ENCODE measurements around the gene BBS7. TPM values are rescaled to one million over a fixed set of nuclear protein-coding genes. Genes with fewer than 3 reads are reported as not detected.
A peak's percentile ranks its signal among the peaks of the same experiment; 100 is the strongest.

BBS7 gene
- total RNA-seq, 1 experiment from 2014 or later, result 25.5 TPM

DNA sequence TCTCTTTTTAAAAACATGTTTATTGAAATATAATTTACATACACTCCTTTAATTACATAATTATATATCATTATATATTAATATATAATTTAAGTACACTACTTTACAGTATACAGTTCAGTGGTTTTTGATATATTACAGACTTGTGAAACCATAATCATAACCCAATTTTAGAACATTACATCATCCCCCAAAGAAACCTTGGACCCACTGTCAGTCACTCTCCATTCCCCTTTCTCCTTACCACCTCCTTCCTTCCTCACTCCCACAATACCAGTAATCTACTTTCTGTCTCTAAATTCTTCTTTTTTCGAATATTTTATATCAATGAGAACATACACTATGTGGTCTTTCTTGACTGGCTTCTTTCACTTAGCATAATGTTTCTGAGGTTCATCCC lies 87.1 kb downstream of the BBS7 start:
- intact Hi-C loops (cut with micrococcal nuclease), result no loop called here
- POLR2A ChIA-PET, result interaction anchor here (0.6 to 2.3 kb wide), 2 partner anchors 18 to 64 kb away, joined by 3 to 7 read pairs; partner anchors contain the start of gene EXOSC9
- no peak overlapping the region for H3K4me3 Mint-ChIP-seq (ENCODE audit: unreplicated experiment)
- no peak for DNase-seq (ENCODE audit: unreplicated experiment)
- H3K36me3 Mint-ChIP-seq (ENCODE audit: insufficient read depth, unreplicated experiment), result no peaks in the 10 kb centered on the region
- TF ChIP-seq, protein P1, sequence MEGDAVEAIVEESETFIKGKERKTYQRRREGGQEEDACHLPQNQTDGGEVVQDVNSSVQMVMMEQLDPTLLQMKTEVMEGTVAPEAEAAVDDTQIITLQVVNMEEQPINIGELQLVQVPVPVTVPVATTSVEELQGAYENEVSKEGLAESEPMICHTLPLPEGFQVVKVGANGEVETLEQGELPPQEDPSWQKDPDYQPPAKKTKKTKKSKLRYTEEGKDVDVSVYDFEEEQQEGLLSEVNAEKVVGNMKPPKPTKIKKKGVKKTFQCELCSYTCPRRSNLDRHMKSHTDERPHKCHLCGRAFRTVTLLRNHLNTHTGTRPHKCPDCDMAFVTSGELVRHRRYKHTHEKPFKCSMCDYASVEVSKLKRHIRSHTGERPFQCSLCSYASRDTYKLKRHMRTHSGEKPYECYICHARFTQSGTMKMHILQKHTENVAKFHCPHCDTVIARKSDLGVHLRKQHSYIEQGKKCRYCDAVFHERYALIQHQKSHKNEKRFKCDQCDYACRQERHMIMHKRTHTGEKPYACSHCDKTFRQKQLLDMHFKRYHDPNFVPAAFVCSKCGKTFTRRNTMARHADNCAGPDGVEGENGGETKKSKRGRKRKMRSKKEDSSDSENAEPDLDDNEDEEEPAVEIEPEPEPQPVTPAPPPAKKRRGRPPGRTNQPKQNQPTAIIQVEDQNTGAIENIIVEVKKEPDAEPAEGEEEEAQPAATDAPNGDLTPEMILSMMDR (IDR thresholded peaks at IDR 0.05; ENCODE audit: unreplicated experiment), result no peak
- CTCF ChIA-PET, result no interaction called here
- peaks cover 21% of the 10 kb centered on the region for H3K4me1 Mint-ChIP-seq (ENCODE audit: insufficient read depth, unreplicated experiment)
- no peaks in the 10 kb centered on the region for H3K9me3 Mint-ChIP-seq (ENCODE audit: unreplicated experiment)
- BruUV-seq (replicated peaks), result no TSS peak
- no peaks in the 10 kb centered on the region for H3K27me3 Mint-ChIP-seq (ENCODE audit: insufficient read depth, unreplicated experiment)
- no peak overlapping the region for H3K27ac Mint-ChIP-seq (ENCODE audit: low read depth, unreplicated experiment)

DNA sequence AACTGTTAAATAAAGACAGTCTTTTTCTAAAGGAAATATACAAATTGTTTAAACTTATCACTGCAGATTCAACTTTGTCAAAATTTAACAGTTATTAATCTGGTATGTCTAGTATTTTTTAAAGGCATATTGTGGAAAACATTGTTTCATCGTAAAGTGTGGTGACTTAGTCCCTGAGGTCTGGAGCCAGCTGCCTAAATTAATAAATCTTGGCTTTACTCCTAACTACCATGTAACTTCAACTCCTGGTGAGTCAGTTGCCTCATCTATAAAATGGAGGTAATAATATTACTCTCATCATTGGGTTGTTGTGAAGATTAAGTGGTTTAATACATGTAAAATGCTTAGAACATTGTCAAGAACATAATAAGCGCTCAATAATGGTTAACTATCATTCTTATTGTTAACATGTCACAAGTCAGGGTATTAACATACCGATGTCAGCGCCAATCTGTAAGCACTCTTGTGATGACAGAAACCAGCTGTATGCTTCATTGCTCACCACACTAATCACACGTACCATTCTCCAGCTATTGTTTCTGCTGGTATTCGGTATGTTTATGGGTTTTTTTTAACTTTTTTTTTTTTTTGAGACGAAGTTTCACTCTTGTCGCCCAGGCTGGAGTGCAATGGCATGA lies 91.2 kb downstream of the BBS7 start:
- BruUV-seq (replicated peaks), result no TSS peak
- H3K36me3 Mint-ChIP-seq (ENCODE audit: insufficient read depth, unreplicated experiment), result no peaks in the 10 kb centered on the region
- no peak for DNase-seq (ENCODE audit: unreplicated experiment)
- no peaks in the 10 kb centered on the region for H3K27me3 Mint-ChIP-seq (ENCODE audit: insufficient read depth, unreplicated experiment)
- intact Hi-C loops (cut with micrococcal nuclease), result no loop called here
- ChIA-PET POLR2A (interaction anchor here (1.1 kb wide), 2 partner anchors 17 to 25 kb away, joined by 3 read pairs; no protein-coding TSS in a partner anchor), CTCF (interaction anchor here (1.0 to 1.7 kb wide), 3 partner anchors 12 to 14 kb away, joined by 3 to 5 read pairs (median 3); partner anchors contain the start of gene SMIM43)
- TF ChIP-seq, protein P1 (IDR thresholded peaks at IDR 0.05; ENCODE audit: unreplicated experiment), result no peak
- H3K4me3 Mint-ChIP-seq (ENCODE audit: unreplicated experiment), result no peak overlapping the region
- no peak overlapping the region for H3K27ac Mint-ChIP-seq (ENCODE audit: low read depth, unreplicated experiment)
- H3K9me3 Mint-ChIP-seq (ENCODE audit: unreplicated experiment), result no peaks in the 10 kb centered on the region
- peaks cover 16% of the 10 kb centered on the region for H3K4me1 Mint-ChIP-seq (ENCODE audit: insufficient read depth, unreplicated experiment)

- BruUV-seq (replicated peaks), result no TSS peak
- intact Hi-C loops (cut with micrococcal nuclease), result no loop called here
- Mint-ChIP-seq H3K27me3 (ENCODE audit: insufficient read depth, unreplicated experiment) (no peaks in the 10 kb centered on the region), H3K4me1 (ENCODE audit: insufficient read depth, unreplicated experiment) (peaks cover 19% of the 10 kb centered on the region), H3K4me3 (ENCODE audit: unreplicated experiment) (no peak overlapping the region), H3K27ac (ENCODE audit: low read depth, unreplicated experiment) (no peak overlapping the region), H3K36me3 (ENCODE audit: insufficient read depth, unreplicated experiment) (no peaks in the 10 kb centered on the region), H3K9me3 (ENCODE audit: unreplicated experiment) (no peaks in the 10 kb centered on the region)
- ChIA-PET POLR2A (interaction anchor here (1.1 to 1.5 kb wide), 2 partner anchors 15 to 46 kb away, joined by 3 to 4 read pairs; partner anchors contain the start of gene CCNA2), CTCF (interaction anchor here (1.5 kb wide), 1 partner anchor 41 kb away, joined by 5 read pairs; no protein-coding TSS in a partner anchor)
- TF ChIP-seq, protein P1 (IDR thresholded peaks at IDR 0.05; ENCODE audit: unreplicated experiment), result no peak
- no peak for DNase-seq (ENCODE audit: unreplicated experiment)
Observed at GRCh38 chr4:121777625-121778024, 92.6 kb downstream of the BBS7 start.

GRCh38 chr4:121776610-121777401 lies 93.5 kb downstream of the BBS7 start:
- TF ChIP-seq, protein P1 (IDR thresholded peaks at IDR 0.05; ENCODE audit: unreplicated experiment), result no peak
- DNase-seq (ENCODE audit: unreplicated experiment), result peak; percentile 38
- ChIA-PET CTCF (interaction anchor here (1.1 to 1.5 kb wide), 2 partner anchors 12 to 40 kb away, joined by 5 to 6 read pairs; partner anchors contain the start of gene SMIM43), POLR2A (interaction anchor here (0.6 to 1.5 kb wide), 2 partner anchors 12 to 47 kb away, joined by 3 to 4 read pairs; partner anchors contain the start of genes CCNA2 and SMIM43)
- H3K4me3 Mint-ChIP-seq (ENCODE audit: unreplicated experiment), result no peak overlapping the region
- no peaks in the 10 kb centered on the region for H3K36me3 Mint-ChIP-seq (ENCODE audit: insufficient read depth, unreplicated experiment)
- H3K27me3 Mint-ChIP-seq (ENCODE audit: insufficient read depth, unreplicated experiment), result no peaks in the 10 kb centered on the region
- no TSS peak for BruUV-seq (replicated peaks)
- no peak overlapping the region for H3K27ac Mint-ChIP-seq (ENCODE audit: low read depth, unreplicated experiment)
- intact Hi-C loops (cut with micrococcal nuclease), result no loop called here
- H3K4me1 Mint-ChIP-seq (ENCODE audit: insufficient read depth, unreplicated experiment), result peaks cover 19% of the 10 kb centered on the region
- H3K9me3 Mint-ChIP-seq (ENCODE audit: unreplicated experiment), result no peaks in the 10 kb centered on the region
